GM19240 (cell line): ENCODE measurements around the gene UBE2J1.
A peak's percentile ranks its signal among the peaks of the same experiment; 100 is the strongest.
"Not testable (repeated sequence)": the region's sequence is repeated elsewhere in the genome, so short reads cannot be mapped to it uniquely, and the experiment has no call there.

ENCODE experiments used
- DNase-seq: peaks from one replicate; pipeline ENCODE4 v3.0.0; 2011; ENCODE audit warnings: low spot score; ENCODE audit not compliant: insufficient read length

UBE2J1 gene

GRCh38 chr6:89320012-89320559 lies 32.4 kb downstream of the UBE2J1 start:
- DNase-seq: no peak

- no peak for DNase-seq
Measured at GRCh38 chr6:89317067-89317466, 35.5 kb downstream of the UBE2J1 start.

- no peak for DNase-seq
Measured at GRCh38 chr6:89315249-89315885, 37.2 kb downstream of the UBE2J1 start, which contains the start of gene GABRR2. TSS of gene GABRR2 (minus strand) at chr6:89315299. CDS start at chr6:89315165, 134 bp downstream.

- DNase-seq: no peak
Measured at GRCh38 chr6:89314692-89315091, 37.8 kb downstream of the UBE2J1 start.

GRCh38 chr6:89313006-89313405 lies 39.5 kb downstream of the UBE2J1 start:
- DNase-seq: no peak

- no peak for DNase-seq
Measured at GRCh38 chr6:89311853-89312531, 40.5 kb downstream of the UBE2J1 start.

GRCh38 chr6:89311530-89311852 lies 41.0 kb downstream of the UBE2J1 start:
- DNase-seq: no peak

- no peak for DNase-seq
Measured at GRCh38 chr6:89310929-89311328, 41.6 kb downstream of the UBE2J1 start.

- DNase-seq: no peak
Measured at GRCh38 chr6:89308525-89309395, 43.8 kb downstream of the UBE2J1 start.

GRCh38 chr6:89304517-89304916 lies 48.0 kb downstream of the UBE2J1 start:
- not testable (repeated sequence) for DNase-seq

- no peak for DNase-seq
Measured at GRCh38 chr6:89302936-89303335, 49.6 kb downstream of the UBE2J1 start.

GRCh38 chr6:89302195-89302770 lies 50.2 kb downstream of the UBE2J1 start:
- DNase-seq: no peak

- no peak for DNase-seq
Measured at GRCh38 chr6:89301586-89302194, 50.8 kb downstream of the UBE2J1 start.

GRCh38 chr6:89299466-89299850 lies 53.1 kb downstream of the UBE2J1 start:
- DNase-seq: no peak

GRCh38 chr6:89298680-89299465 lies 53.6 kb downstream of the UBE2J1 start:
- DNase-seq: no peak

- peak; percentile 86 for DNase-seq
Measured at GRCh38 chr6:89297695-89298351, 54.7 kb downstream of the UBE2J1 start.

GRCh38 chr6:89295981-89296380 lies 56.5 kb downstream of the UBE2J1 start:
- no peak for DNase-seq

- DNase-seq: not testable (repeated sequence)
Measured at GRCh38 chr6:89295116-89295515, 57.4 kb downstream of the UBE2J1 start.

- no peak for DNase-seq
Measured at GRCh38 chr6:89291256-89291819, 61.2 kb downstream of the UBE2J1 start.
